Left lobe of liver (tissue), 2 donors: ENCODE results near the gene ZDHHC11. TPM values are rescaled to one million over a fixed set of nuclear protein-coding genes. Genes with fewer than 3 reads are reported as not detected.
"Not testable (repeated sequence)": the region's sequence is repeated elsewhere in the genome, so short reads cannot be mapped to it uniquely, and the experiment has no call there.

Experiments used
- ATAC-seq: fragments of 200-7000 bp; cut with Tn5 transposase; one replicate; pipeline ENCODE4 v1.9.1; 2020; ENCODE audit warnings: mild to moderate bottlenecking, moderate library complexity
- DNase-seq: peaks from one replicate; pipeline ENCODE4 v3.0.0-alpha.2; 2020; ENCODE audit warnings: low spot score
- total RNA-seq: library from RNA; stranded (reverse); gene quantifications from one replicate; pipeline ENCODE4 v1.2.1, GENCODE V29; 2021
- donor health status: DM: no; HTN: no; CAD: no; lungs with moderate emphysema.
- donor health status: DM: no; HTN: yes; CAD: no.

Gene ZDHHC11
- total RNA-seq, 1 donor from 2014 or later: 19.1 TPM

GRCh38 chr5:780571-780970 lies 70.2 kb downstream of the ZDHHC11 start:
- ATAC-seq, DNase-seq: not testable (repeated sequence)

- not testable (repeated sequence) for ATAC-seq, DNase-seq
Observed at GRCh38 chr5:778967-779366, 71.8 kb downstream of the ZDHHC11 start.

GRCh38 chr5:778421-778820 lies 72.4 kb downstream of the ZDHHC11 start:
- DNase-seq, ATAC-seq: not testable (repeated sequence)

GRCh38 chr5:777756-778161 lies 73.0 kb downstream of the ZDHHC11 start:
- no peak for ATAC-seq
- DNase-seq: no peak

GRCh38 chr5:776862-777711 lies 73.7 kb downstream of the ZDHHC11 start:
- DNase-seq (no peak), ATAC-seq (no peak)

GRCh38 chr5:775961-776861 lies 74.6 kb downstream of the ZDHHC11 start:
- DNase-seq (no peak), ATAC-seq (no peak)

GRCh38 chr5:775595-775960 lies 75.2 kb downstream of the ZDHHC11 start:
- peak; percentile 12 for ATAC-seq
- DNase-seq: not testable (repeated sequence)

- not testable (repeated sequence) for DNase-seq, ATAC-seq
Observed at GRCh38 chr5:774854-775505, 75.8 kb downstream of the ZDHHC11 start.

GRCh38 chr5:774304-774703 lies 76.5 kb downstream of the ZDHHC11 start:
- not testable (repeated sequence) for DNase-seq, ATAC-seq

- ATAC-seq (no peak), DNase-seq (no peak)
Observed at GRCh38 chr5:773517-774264, 77.1 kb downstream of the ZDHHC11 start.

GRCh38 chr5:772931-773330 lies 77.9 kb downstream of the ZDHHC11 start:
- not testable (repeated sequence) for ATAC-seq, DNase-seq

GRCh38 chr5:772547-772890 lies 78.3 kb downstream of the ZDHHC11 start:
- not testable (repeated sequence) for ATAC-seq, DNase-seq

- not testable (repeated sequence) for ATAC-seq, DNase-seq
Observed at GRCh38 chr5:771841-772546, 78.8 kb downstream of the ZDHHC11 start.

- DNase-seq, ATAC-seq: not testable (repeated sequence)
Observed at GRCh38 chr5:771087-771781, 79.6 kb downstream of the ZDHHC11 start.

- DNase-seq (peak; percentile 37), ATAC-seq (peak; percentile 8)
Observed at GRCh38 chr5:770585-770984, 80.2 kb downstream of the ZDHHC11 start.

- ATAC-seq: not testable (repeated sequence)
- peak; percentile 42 for DNase-seq
Observed at GRCh38 chr5:769485-770145, 81.2 kb downstream of the ZDHHC11 start.

GRCh38 chr5:766666-767431 lies 83.9 kb downstream of the ZDHHC11 start:
- peak; percentile 44 for DNase-seq

More at GRCh38 chr5:766666-767431, 83.9 kb downstream of the ZDHHC11 start:
- ATAC-seq: no peak
